ENCODE results near the gene MLX. TPM values are rescaled to one million over a fixed set of nuclear protein-coding genes. Genes with fewer than 3 reads are reported as not detected.
A peak's percentile ranks its signal among the peaks of the same experiment; 100 is the strongest.

MLX gene
- total RNA-seq, 1 donor from 2014 or later: 26.5 TPM

GRCh38 chr17:42596386-42596785 is 29.5 kb downstream of the MLX start:
- FAIRE-seq (no peak), DNase-seq (ENCODE audit: low read depth) (no peak)
- Mint-ChIP-seq H3K27ac (ENCODE audit: unreplicated experiment) (no peak overlapping the region), H3K4me3 (ENCODE audit: unreplicated experiment) (no peak overlapping the region), H3K9me3 (ENCODE audit: unreplicated experiment) (no peaks in the 10 kb centered on the region), H3K4me1 (ENCODE audit: low read depth, unreplicated experiment) (no peaks in the 10 kb centered on the region), H3K27me3 (ENCODE audit: low read depth, unreplicated experiment) (no peaks in the 10 kb centered on the region), H3K36me3 (ENCODE audit: low read depth, unreplicated experiment) (peaks cover 4% of the 10 kb centered on the region)
- H3K9me3 ChIP-seq (ENCODE audit: insufficient read depth, low read depth, low read length): no peaks in the 10 kb centered on the region
- H3K27me3 ChIP-seq (ENCODE audit: insufficient read depth, low read length): no peaks in the 10 kb centered on the region
- no peak overlapping the region for H3K9ac ChIP-seq (ENCODE audit: low read length)
- H3K4me1 ChIP-seq (ENCODE audit: insufficient read depth, low read length): no peaks in the 10 kb centered on the region
- no peak overlapping the region for H3K4me3 ChIP-seq (ENCODE audit: insufficient read depth, low read depth, low read length)
- H4K20me1 ChIP-seq (ENCODE audit: insufficient read depth, low read length): peaks cover 32% of the 10 kb centered on the region
- H3K27ac ChIP-seq (ENCODE audit: low read depth, low read length): no peak overlapping the region
- H3K79me2 ChIP-seq (ENCODE audit: insufficient read depth, low read length): peaks cover 31% of the 10 kb centered on the region
- H3K4me2 ChIP-seq (ENCODE audit: low read length): no peak overlapping the region
- no peak for TF ChIP-seq CTCF (IDR thresholded peaks at IDR 0.05; ENCODE audit: insufficient read depth, low read depth, low read length)
- no peak for TF ChIP-seq EZH2 (IDR thresholded peaks at IDR 0.05; ENCODE audit: insufficient read depth, low read length)
- H2AFZ ChIP-seq (ENCODE audit: low read depth, low read length): no peak overlapping the region
- H3K36me3 ChIP-seq (ENCODE audit: insufficient read depth, low read length): no peaks in the 10 kb centered on the region

- no peak for FAIRE-seq
- no peaks in the 10 kb centered on the region for H3K27me3 ChIP-seq (ENCODE audit: insufficient read depth, low read length)
- no peaks in the 10 kb centered on the region for H3K4me1 ChIP-seq (ENCODE audit: insufficient read depth, low read length)
- no peaks in the 10 kb centered on the region for H3K4me1 Mint-ChIP-seq (ENCODE audit: low read depth, unreplicated experiment)
- H4K20me1 ChIP-seq (ENCODE audit: insufficient read depth, low read length): peaks cover 39% of the 10 kb centered on the region
- H3K4me3 ChIP-seq (ENCODE audit: insufficient read depth, low read depth, low read length): no peak overlapping the region
- H3K9me3 ChIP-seq (ENCODE audit: insufficient read depth, low read depth, low read length): no peaks in the 10 kb centered on the region
- no peak overlapping the region for H3K27ac Mint-ChIP-seq (ENCODE audit: unreplicated experiment)
- peaks cover 4% of the 10 kb centered on the region for H3K36me3 Mint-ChIP-seq (ENCODE audit: low read depth, unreplicated experiment)
- H3K9ac ChIP-seq (ENCODE audit: low read length): no peak overlapping the region
- H3K27ac ChIP-seq (ENCODE audit: low read depth, low read length): no peak overlapping the region
- H3K9me3 Mint-ChIP-seq (ENCODE audit: unreplicated experiment): no peaks in the 10 kb centered on the region
- no peak for DNase-seq (ENCODE audit: low read depth)
- no peaks in the 10 kb centered on the region for H3K27me3 Mint-ChIP-seq (ENCODE audit: low read depth, unreplicated experiment)
- H3K36me3 ChIP-seq (ENCODE audit: insufficient read depth, low read length): no peaks in the 10 kb centered on the region
- TF ChIP-seq EZH2 (IDR thresholded peaks at IDR 0.05; ENCODE audit: insufficient read depth, low read length) (no peak), CTCF (IDR thresholded peaks at IDR 0.05; ENCODE audit: insufficient read depth, low read depth, low read length) (no peak)
- H3K4me2 ChIP-seq (ENCODE audit: low read length): no peak overlapping the region
- peaks cover 47% of the 10 kb centered on the region for H3K79me2 ChIP-seq (ENCODE audit: insufficient read depth, low read length)
- H3K4me3 Mint-ChIP-seq (ENCODE audit: unreplicated experiment): peak overlapping the region; percentile 40
- H2AFZ ChIP-seq (ENCODE audit: low read depth, low read length): no peak overlapping the region
Observed at GRCh38 chr17:42598905-42599304, 32.0 kb downstream of the MLX start.

- H3K27ac ChIP-seq (ENCODE audit: low read depth, low read length): no peak overlapping the region
- Mint-ChIP-seq H3K27ac (ENCODE audit: unreplicated experiment) (no peak overlapping the region), H3K36me3 (ENCODE audit: low read depth, unreplicated experiment) (peaks cover 4% of the 10 kb centered on the region), H3K4me3 (ENCODE audit: unreplicated experiment) (no peak overlapping the region), H3K27me3 (ENCODE audit: low read depth, unreplicated experiment) (no peaks in the 10 kb centered on the region), H3K4me1 (ENCODE audit: low read depth, unreplicated experiment) (peaks cover 9% of the 10 kb centered on the region), H3K9me3 (ENCODE audit: unreplicated experiment) (no peaks in the 10 kb centered on the region)
- H3K9ac ChIP-seq (ENCODE audit: low read length): no peak overlapping the region
- H4K20me1 ChIP-seq (ENCODE audit: insufficient read depth, low read length): peaks cover 65% of the 10 kb centered on the region
- no peaks in the 10 kb centered on the region for H3K9me3 ChIP-seq (ENCODE audit: insufficient read depth, low read depth, low read length)
- H3K4me2 ChIP-seq (ENCODE audit: low read length): no peak overlapping the region
- FAIRE-seq: no peak
- H3K79me2 ChIP-seq (ENCODE audit: insufficient read depth, low read length): peaks cover 89% of the 10 kb centered on the region
- peaks cover 5% of the 10 kb centered on the region for H3K4me1 ChIP-seq (ENCODE audit: insufficient read depth, low read length)
- no peak for DNase-seq (ENCODE audit: low read depth)
- TF ChIP-seq CTCF (IDR thresholded peaks at IDR 0.05; ENCODE audit: insufficient read depth, low read depth, low read length) (no peak), EZH2 (IDR thresholded peaks at IDR 0.05; ENCODE audit: insufficient read depth, low read length) (no peak)
- no peak overlapping the region for H3K4me3 ChIP-seq (ENCODE audit: insufficient read depth, low read depth, low read length)
- no peak overlapping the region for H2AFZ ChIP-seq (ENCODE audit: low read depth, low read length)
- H3K27me3 ChIP-seq (ENCODE audit: insufficient read depth, low read length): no peaks in the 10 kb centered on the region
- no peaks in the 10 kb centered on the region for H3K36me3 ChIP-seq (ENCODE audit: insufficient read depth, low read length)
Observed at GRCh38 chr17:42603318-42603717, 36.4 kb downstream of the MLX start.
